GM18907 (cell line): ENCODE results near the gene FREM2.

Experiments used
- ATAC-seq: cut with Tn5 transposase; IDR thresholded peaks from one replicate; pipeline ENCODE4 v1.9.1; 2021; ENCODE audit warnings: mild to moderate bottlenecking, moderate library complexity; ENCODE audit not compliant: unreplicated experiment

The FREM2 gene

GRCh38 chr13:38686577-38687245 is at the start of gene FREM2:
Gene FREM2, plus strand, starts transcription at chr13:38687077. Its CDS starts 268 bp downstream, at chr13:38687345.
- no peak for ATAC-seq

GRCh38 chr13:38637576-38637975 is 49.3 kb upstream of the FREM2 start:
- no peak for ATAC-seq

GRCh38 chr13:38641164-38641948 is 45.5 kb upstream of the FREM2 start:
- no peak for ATAC-seq

DNA sequence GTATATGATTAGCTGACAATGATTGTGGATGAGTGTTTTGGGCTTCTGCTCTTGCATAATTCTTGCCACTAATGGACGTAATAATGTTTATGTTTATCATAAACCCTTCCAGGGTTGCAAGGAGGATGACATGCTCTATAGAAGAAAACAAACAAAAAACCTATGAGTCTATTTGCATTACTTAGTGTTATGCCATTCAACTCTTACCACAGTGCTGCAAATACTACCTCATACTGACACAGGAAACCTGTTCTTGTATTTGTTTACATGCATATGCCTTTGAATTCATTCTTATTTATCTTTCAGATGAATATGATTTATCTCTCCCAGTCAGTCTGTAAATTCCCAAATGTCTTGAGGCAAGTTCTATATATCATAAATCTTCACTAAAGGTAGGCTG is 39.6 kb upstream of the FREM2 start:
- no peak for ATAC-seq

GRCh38 chr13:38648912-38649311 is 38.0 kb upstream of the FREM2 start:
- ATAC-seq, result no peak

- ATAC-seq, result no peak
Observed at GRCh38 chr13:38656699-38657098, 30.2 kb upstream of the FREM2 start.

- ATAC-seq, result no peak
Observed at GRCh38 chr13:38657191-38657590, 29.7 kb upstream of the FREM2 start.

DNA sequence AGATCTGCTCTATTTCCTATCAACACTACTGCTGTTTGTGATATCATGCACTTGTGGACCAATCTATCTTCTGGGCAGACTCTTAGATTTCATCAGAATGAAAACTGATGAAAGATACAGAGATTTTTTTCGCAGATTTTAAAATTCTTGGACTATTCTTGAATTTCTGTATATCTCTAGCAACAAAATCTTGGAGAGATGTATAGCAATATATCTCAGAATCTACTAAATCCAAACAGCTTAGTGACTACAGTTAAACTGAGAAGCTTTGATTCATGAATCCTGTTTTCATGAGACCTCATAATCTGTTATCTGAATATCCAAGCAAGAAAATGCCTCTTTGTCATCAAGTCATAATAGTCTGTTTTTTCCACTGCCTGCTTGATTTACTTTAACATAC is 28.0 kb upstream of the FREM2 start:
- ATAC-seq, result no peak

DNA sequence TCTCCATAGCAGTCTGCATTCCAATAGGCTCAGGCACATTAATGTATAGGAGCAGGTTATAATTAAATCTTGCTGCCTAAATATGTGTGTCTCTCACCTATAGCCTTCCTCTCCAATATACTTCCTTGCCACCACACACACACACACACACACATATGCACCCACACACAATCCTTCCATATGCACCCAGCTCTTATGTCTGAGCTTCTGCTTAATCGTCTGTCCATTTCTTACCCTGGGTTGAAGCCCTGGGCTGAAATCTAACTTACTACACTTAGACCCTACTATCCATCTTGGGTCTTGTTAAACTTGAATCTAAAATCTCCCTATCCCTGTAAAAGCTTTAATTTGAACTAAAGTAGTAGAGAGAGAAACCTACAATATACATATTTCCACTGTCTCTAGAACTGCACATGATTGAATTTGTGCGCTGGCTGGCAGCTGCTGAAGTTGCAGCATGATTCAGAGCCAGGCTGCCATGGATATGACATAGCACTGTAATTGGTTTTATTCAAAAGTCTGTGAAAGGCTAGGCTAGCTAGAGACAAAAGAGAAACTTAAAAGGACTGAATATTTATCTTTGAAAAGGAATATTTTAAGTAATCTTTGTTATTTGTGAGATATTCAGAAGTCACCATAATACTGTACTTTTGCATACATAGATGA is 25.7 kb upstream of the FREM2 start:
- no peak for ATAC-seq

GRCh38 chr13:38662362-38662761 is 24.5 kb upstream of the FREM2 start:
- ATAC-seq, result no peak

DNA sequence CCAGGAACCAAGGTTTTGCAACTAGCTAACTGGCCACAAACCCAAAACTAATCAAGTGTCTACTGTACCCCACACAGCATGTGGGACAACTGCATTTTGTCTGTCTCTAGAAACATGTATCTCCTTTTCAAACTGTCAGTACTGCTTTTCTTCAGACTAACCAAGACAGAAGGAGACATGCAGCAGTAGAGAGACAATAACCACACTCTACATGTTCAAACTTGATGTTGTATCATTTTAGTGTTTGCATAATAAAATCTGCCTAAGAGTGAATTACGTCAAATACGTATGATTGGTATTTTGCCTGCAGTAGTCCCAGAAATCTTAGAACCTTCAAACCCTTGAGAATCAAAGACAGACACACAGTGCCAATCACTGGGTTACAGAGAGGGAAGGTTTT is 22.0 kb upstream of the FREM2 start:
- no peak for ATAC-seq

- no peak for ATAC-seq
Observed at GRCh38 chr13:38667526-38668109, 19.3 kb upstream of the FREM2 start.

DNA sequence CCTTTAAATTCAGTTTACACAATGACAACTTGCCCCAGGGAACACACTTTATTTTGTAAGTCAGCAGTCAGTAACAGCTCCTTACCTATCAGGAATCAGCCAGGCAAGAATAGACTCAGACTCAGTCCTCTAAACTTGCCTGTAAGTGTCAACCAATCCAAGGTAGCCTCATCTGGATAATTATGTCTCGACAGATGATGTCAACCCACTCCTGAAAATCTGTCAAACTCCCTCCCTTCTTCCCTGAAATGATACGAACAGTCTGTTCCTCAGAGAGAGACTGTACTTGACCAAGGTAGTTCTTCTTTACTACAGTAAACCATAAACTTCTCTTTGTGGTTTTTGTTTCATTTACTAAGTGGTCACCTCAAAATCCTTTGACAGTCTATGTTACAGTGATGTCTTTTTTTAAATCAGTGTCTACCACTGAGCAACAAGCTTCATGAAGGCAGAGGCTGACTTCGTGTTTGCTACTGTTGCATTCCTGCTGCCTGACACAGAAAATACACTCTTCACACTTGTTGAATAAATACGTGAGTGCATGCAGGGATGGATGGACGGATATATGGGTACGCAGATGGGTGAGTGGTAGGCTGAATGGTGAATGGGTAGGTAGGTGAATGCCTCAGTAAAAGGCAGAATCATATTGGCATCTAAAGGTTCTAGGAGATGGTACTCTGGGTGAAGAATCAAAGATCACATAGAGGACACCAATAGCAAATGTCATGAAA is 17.5 kb upstream of the FREM2 start:
- no peak for ATAC-seq

GRCh38 chr13:38670627-38671026 is 16.2 kb upstream of the FREM2 start:
- no peak for ATAC-seq

- no peak for ATAC-seq
Observed at GRCh38 chr13:38671980-38672379, 14.9 kb upstream of the FREM2 start.

DNA sequence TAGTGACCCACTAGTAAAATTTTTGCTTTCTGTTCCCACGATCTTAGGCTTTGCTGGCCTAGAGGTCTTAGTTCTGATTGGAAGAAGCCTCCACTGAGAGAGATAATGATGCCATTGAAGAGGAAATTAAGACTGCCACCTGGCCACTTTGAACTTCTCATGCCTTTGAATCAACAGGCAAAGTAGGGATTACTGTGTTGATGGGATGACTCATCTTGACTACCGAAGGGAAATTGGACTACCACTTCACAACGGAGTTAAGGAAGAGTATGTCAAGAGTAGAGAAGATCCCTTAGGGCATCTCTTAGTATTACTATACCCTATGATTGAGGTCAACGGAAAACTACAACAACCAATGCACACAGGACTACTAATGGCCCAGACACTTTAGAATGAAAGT is 12.7 kb upstream of the FREM2 start:
- no peak for ATAC-seq

DNA sequence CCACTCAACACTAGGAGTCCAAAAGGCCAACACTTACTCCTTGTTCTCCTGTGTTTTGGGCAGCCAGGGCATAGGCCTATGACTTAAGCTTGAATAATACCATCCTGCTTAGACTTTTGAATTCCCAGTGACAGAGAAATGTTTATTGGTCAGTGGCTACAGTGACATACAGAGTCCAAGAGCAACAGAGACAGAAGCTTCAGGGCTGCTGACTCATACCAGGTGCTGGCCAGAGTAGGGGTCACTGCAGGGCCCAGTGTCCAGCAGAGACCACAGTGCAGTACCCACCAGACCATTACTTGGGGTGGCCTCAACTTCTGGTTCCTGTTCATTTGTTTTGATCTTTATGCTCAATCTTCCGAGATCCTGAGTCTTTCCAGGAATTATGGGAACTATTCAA is 6.0 kb upstream of the FREM2 start:
- ATAC-seq, result no peak

DNA sequence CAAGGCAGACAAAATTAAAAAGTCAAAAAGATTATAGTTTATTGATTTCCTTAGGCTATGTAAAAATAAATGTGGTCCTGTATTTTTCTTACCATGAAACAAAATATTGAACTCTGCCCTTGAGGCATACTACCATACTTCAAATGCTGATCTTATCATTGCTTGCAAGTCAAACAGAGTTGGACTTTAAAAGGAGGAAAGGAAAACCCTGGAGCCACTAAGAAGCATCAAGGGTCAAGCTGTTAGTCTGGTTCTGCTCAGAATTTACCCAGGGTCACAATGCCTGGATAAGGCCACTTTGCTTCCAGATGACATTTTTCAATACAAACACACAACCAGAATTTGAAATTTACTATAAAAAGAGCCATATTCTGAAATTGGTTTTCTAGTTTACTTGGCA is 2.2 kb upstream of the FREM2 start:
- no peak for ATAC-seq

GRCh38 chr13:38685431-38685830 is 1.4 kb upstream of the FREM2 start:
- no peak for ATAC-seq

DNA sequence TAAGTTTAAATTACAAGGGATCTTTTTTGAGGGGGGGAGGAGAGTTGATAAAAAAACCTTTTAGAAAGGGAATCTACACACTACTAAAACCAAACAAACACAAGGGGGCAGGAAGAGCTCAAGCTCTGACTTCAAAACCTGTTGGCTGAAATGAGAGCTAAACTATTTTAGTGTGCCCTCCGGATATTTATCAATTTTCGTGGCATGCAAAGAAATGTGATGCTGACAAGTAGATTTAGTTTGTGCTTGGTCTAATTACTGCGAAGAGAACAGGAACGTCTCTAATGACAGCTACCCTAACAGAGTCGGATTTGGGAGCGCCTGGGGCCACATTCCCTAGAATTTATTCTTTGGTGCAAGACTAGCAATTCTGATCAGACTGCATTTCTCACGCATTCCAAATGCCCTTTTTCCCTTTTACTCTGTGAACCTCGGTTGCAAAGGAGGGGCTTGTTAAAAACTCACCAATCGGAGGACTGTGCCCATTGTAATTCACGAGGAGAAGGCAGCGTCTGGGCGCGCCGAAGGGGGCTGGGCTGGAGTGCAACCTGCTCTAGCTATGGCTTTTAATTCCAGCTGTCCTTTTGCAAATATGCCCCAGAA is 802 bp upstream of the FREM2 start:
- ATAC-seq, result no peak
